Mesendoderm (in vitro differentiated cells): ENCODE results near the gene STON1. TPM values are rescaled to one million over a fixed set of nuclear protein-coding genes. Genes with fewer than 3 reads are reported as not detected.

Experiments
- DNase-seq: peaks from one replicate; pipeline ENCODE4 v3.0.0; 2013
- H2AK5ac ChIP-seq: 2 replicates; pipeline ENCODE4 v1.6.1; 2013; ENCODE audit warnings: low read length, inconsistent platforms
- H2BK120ac ChIP-seq: 2 replicates; pipeline ENCODE4 v1.6.1; 2013; ENCODE audit warnings: low read depth, mild to moderate bottlenecking, low read length, moderate library complexity, mixed read lengths
- H2BK15ac ChIP-seq: replicated peaks from 2 replicates; pipeline ENCODE4 v1.6.1; 2013; ENCODE audit warnings: low read depth, mild to moderate bottlenecking, moderate library complexity
- H2BK5ac ChIP-seq: 2 replicates; pipeline ENCODE4 v1.6.1; 2013; ENCODE audit warnings: low read length, inconsistent platforms
- H3K18ac ChIP-seq: 2 replicates; pipeline ENCODE4 v1.6.1; 2013; ENCODE audit warnings: mild to moderate bottlenecking, low read length, mixed read lengths
- H3K23ac ChIP-seq: one replicate; pipeline ENCODE4 v1.6.1; 2013; ENCODE audit warnings: low read length
- H3K27ac ChIP-seq: 2 replicates; pipeline ENCODE4 v1.5.1; 2013; ENCODE audit warnings: low read depth, mild to moderate bottlenecking, inconsistent platforms, low read length, moderate library complexity
- H3K27me3 ChIP-seq: 2 replicates; pipeline ENCODE4 v1.6.1; 2013; ENCODE audit warnings: low read length, control low read depth, mild to moderate bottlenecking, inconsistent platforms; ENCODE audit not compliant: insufficient read depth, poor library complexity
- H3K36me3 ChIP-seq: 2 replicates; pipeline ENCODE4 v1.6.1; 2013; ENCODE audit warnings: low read length, inconsistent platforms; ENCODE audit not compliant: control insufficient read depth, insufficient read depth
- H3K4ac ChIP-seq: one replicate; pipeline ENCODE4 v1.6.1; 2013; ENCODE audit warnings: low read depth, mild to moderate bottlenecking, low read length, moderate library complexity
- H3K4me1 ChIP-seq: 2 replicates; pipeline ENCODE4 v1.6.1; 2013; ENCODE audit warnings: low read depth, low read length, inconsistent platforms; ENCODE audit not compliant: control insufficient read depth
- H3K4me2 ChIP-seq: 2 replicates; pipeline ENCODE4 v1.6.1; 2013; ENCODE audit warnings: low read length
- H3K4me3 ChIP-seq: 2 replicates; pipeline ENCODE4 v1.5.1; 2013; ENCODE audit warnings: mild to moderate bottlenecking, low read length
- H3K56ac ChIP-seq: one replicate; pipeline ENCODE4 v1.6.1; 2013; ENCODE audit warnings: low read length
- H3K79me1 ChIP-seq: 2 replicates; pipeline ENCODE4 v1.6.1; 2013; ENCODE audit warnings: low read length, inconsistent platforms
- H3K79me2 ChIP-seq: 2 replicates; pipeline ENCODE4 v1.6.1; 2013; ENCODE audit warnings: mild to moderate bottlenecking, low read length; ENCODE audit not compliant: control insufficient read depth, insufficient read depth
- H3K9ac ChIP-seq: 2 replicates; pipeline ENCODE4 v1.6.1; 2013; ENCODE audit warnings: low read length, inconsistent platforms
- H4K5ac ChIP-seq: one replicate; pipeline ENCODE4 v1.6.1; 2013; ENCODE audit warnings: low read length
- H4K8ac ChIP-seq: one replicate; pipeline ENCODE4 v1.6.1; 2013; ENCODE audit warnings: low read depth, mild to moderate bottlenecking, control low read depth, low read length, moderate library complexity
- WGBS: extraction: QIAGEN DNeasy Blood & Tissue Kit; methylation state at CpG from one replicate; pipeline ENCODE4 v1.1.7; 2013; ENCODE audit warnings: low lambda C conversion rate, missing lambda C conversion rate; ENCODE audit not compliant: insufficient coverage; ENCODE audit errors: extremely low coverage; 5-methylcytosine and 5-hydroxymethylcytosine counted together
- polyA plus RNA-seq, 2 experiments: library from polyadenylated mRNA; stranded (reverse); fragments of 200-250 nt; gene quantifications; one replicate each; pipeline ENCODE4 v1.2.3, GENCODE V29; 2013

The STON1 gene, protein sequence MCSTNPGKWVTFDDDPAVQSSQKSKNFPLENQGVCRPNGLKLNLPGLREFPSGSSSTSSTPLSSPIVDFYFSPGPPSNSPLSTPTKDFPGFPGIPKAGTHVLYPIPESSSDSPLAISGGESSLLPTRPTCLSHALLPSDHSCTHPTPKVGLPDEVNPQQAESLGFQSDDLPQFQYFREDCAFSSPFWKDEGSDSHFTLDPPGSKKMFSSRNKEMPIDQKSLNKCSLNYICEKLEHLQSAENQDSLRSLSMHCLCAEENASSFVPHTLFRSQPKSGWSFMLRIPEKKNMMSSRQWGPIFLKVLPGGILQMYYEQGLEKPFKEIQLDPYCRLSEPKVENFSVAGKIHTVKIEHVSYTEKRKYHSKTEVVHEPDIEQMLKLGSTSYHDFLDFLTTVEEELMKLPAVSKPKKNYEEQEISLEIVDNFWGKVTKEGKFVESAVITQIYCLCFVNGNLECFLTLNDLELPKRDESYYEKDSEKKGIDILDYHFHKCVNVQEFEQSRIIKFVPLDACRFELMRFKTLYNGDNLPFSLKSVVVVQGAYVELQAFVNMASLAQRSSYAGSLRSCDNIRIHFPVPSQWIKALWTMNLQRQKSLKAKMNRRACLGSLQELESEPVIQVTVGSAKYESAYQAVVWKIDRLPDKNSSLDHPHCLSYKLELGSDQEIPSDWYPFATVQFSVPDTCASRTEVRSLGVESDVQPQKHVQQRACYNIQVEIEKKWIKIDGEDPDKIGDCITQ
- 1.1 TPM for polyA plus RNA-seq (2013, experiment 1 of 2)
- 1.1 TPM for polyA plus RNA-seq (2013, experiment 2 of 2)

DNA sequence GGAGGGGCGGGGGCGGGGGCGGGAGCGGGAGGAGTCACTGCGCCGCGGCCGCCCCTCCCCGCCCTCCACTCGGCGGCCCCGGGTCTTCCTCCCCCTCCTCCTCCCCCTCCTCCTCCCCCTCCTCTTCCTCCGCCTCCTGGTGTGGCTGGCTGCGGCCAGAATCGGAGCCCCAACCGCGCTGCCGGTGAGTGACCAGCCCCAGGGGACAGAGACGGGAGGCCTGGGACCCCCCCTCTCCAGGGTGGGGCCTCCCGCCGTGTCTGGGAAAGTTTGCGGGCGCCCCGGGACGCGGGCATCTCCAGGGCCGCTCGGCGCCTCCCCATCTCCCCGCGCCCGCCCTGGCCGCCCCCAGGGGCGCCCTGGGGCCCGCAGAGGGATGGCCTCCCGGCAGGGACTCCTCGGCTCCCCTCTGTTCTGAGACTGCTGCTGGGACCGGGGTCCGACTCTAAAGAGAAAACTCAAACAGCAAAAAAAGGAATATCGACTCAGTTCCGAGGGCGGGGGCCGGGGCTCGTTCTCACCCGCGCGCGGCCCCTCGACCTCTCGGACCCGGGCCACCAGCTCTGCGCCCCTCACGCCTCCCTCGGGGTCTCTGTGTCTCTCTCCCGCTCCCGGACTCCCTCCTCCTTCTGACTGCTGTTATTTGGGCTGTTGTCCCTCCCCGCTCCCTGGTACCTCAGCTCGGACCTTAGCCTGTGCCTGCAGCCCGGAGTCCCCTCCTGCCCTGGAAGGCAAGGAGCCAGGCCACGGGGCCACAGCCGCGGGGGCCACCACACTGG is at the start of gene STON1:
STON1 (plus strand) TSS at position 122 of the 779 bp plus-strand sequence. CDS start 50,480 bp downstream, outside the sequence.
- Histone ChIP-seq H3K18ac (peak within 1 kb of the TSS; percentile 85), H3K23ac (no peak within 1 kb of the TSS), H3K27ac (no peak within 1 kb of the TSS), H4K8ac (no peak within 1 kb of the TSS), H3K56ac (peak within 1 kb of the TSS; percentile 81), H3K4me2 (peak within 1 kb of the TSS; percentile 75), H4K5ac (no peak within 1 kb of the TSS), H2BK120ac (no peak within 1 kb of the TSS), H2BK15ac (no peak within 1 kb of the TSS), H2AK5ac (no peak within 1 kb of the TSS), H3K79me2 (no peaks in the 10 kb centered on the region), H3K79me1 (no peaks in the 10 kb centered on the region), H3K27me3 (no peaks in the 10 kb centered on the region), H3K4me1 (peaks cover 6% of the 10 kb centered on the region), H3K36me3 (no peaks in the 10 kb centered on the region), H2BK5ac (no peak within 1 kb of the TSS), H3K4ac (peak within 1 kb of the TSS; percentile 25), H3K9ac (peak within 1 kb of the TSS; percentile 69), H3K4me3 (peak within 1 kb of the TSS; percentile 55)
- DNase-seq, result peak; percentile 47
- WGBS, result no CpG with 5 or more reads among the region's 62 CpGs

DNA sequence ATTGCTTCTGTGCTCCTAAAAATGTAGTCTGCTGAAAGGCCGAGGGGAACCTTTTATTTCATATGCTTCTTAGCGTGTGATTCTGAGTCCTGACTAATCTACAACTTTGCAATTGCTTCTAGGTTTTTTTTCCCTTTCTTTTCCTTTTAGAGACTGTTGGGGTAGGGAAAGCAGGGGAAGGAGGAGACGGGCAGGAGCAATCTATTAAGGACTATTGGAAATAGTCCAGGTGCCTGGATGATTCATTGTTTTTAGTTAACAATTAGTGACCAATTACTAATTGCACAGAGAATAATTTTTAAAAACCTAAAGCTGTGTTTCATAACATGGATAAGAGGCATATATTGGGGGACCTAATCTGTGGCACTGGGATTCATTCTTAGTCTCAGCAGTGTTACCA is 49.4 kb upstream of the STON1 start:
- WGBS, result no CpG with 5 or more reads among the region's 3 CpGs
- no peak overlapping the region for H3K27ac ChIP-seq
- H2BK15ac ChIP-seq, result no peak overlapping the region

DNA sequence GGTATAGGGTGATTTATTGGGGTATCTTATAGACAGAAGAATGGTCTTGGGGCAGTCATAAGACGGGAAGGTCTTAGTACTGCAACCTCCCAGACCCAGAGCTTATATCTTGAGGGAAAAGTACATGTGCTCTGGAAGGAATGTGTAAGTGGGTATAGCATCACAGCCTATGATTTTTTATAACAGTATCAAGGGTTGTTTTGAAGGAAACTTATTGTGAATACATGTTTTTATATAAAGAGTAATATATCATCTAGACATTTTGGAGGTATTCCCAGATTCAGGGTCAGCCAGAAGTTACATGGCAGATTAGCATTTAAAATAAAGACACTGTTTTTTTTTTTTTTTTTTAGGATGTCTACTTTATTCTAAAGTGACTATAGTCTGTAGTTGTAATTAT is 47.6 kb upstream of the STON1 start:
- Histone ChIP-seq H3K79me1 (no peaks in the 10 kb centered on the region), H3K27me3 (no peaks in the 10 kb centered on the region), H2BK120ac (no peak overlapping the region), H3K56ac (no peak overlapping the region), H3K27ac (no peak overlapping the region), H3K9ac (no peak overlapping the region), H2BK15ac (no peak overlapping the region), H3K4me2 (no peak overlapping the region), H3K36me3 (peaks cover 2% of the 10 kb centered on the region), H2BK5ac (no peak overlapping the region), H3K23ac (no peak overlapping the region), H4K5ac (no peak overlapping the region), H3K4me1 (no peaks in the 10 kb centered on the region), H3K4me3 (no peak overlapping the region), H3K4ac (no peak overlapping the region), H3K18ac (no peak overlapping the region), H4K8ac (no peak overlapping the region), H2AK5ac (no peak overlapping the region), H3K79me2 (no peaks in the 10 kb centered on the region)
- DNase-seq, result no peak
- WGBS, result no CpG with 5 or more reads among the region's 1 CpG

More for the DNA sequence above, 49.4 kb upstream of the STON1 start:
- DNase-seq, result no peak
- H3K27me3 ChIP-seq, result no peaks in the 10 kb centered on the region
- no peak overlapping the region for H3K9ac ChIP-seq
- H3K79me1 ChIP-seq, result no peaks in the 10 kb centered on the region
- H3K4me1 ChIP-seq, result no peaks in the 10 kb centered on the region
- H4K5ac ChIP-seq, result no peak overlapping the region
- H2BK120ac ChIP-seq, result no peak overlapping the region
- no peak overlapping the region for H3K18ac ChIP-seq
- H3K4me3 ChIP-seq, result no peak overlapping the region
- no peak overlapping the region for H2BK5ac ChIP-seq
- H3K56ac ChIP-seq, result no peak overlapping the region
- no peak overlapping the region for H3K23ac ChIP-seq
- H4K8ac ChIP-seq, result no peak overlapping the region
- no peaks in the 10 kb centered on the region for H3K79me2 ChIP-seq
- H3K4me2 ChIP-seq, result no peak overlapping the region
- peaks cover 2% of the 10 kb centered on the region for H3K36me3 ChIP-seq
- no peak overlapping the region for H3K4ac ChIP-seq
- H2AK5ac ChIP-seq, result no peak overlapping the region

DNA sequence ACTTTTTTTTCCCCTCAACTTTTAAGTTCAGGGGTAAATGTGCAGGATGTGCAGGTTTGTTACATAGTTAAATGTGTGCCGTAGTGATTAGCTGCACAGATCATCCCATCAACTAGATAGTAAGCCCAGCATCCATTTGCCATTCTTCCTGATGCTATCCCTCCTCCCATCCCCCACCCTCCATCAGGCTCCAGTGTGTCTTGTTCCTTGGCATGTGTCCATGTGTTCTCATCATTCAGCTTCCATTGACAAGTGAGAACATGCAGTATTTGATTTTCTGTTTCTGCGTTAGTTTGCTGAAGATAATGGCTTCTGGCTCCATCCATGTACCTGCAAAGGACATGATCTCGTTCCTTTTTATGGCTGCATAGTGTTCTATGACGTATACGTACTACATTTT is 47.2 kb upstream of the STON1 start:
- DNase-seq, result no peak
- Histone ChIP-seq H3K4ac (no peak overlapping the region), H3K4me1 (no peaks in the 10 kb centered on the region), H3K9ac (no peak overlapping the region), H3K23ac (no peak overlapping the region), H3K79me1 (no peaks in the 10 kb centered on the region), H3K27ac (no peak overlapping the region), H4K8ac (no peak overlapping the region), H3K4me2 (no peak overlapping the region), H3K36me3 (peaks cover 2% of the 10 kb centered on the region), H3K27me3 (no peaks in the 10 kb centered on the region), H2AK5ac (no peak overlapping the region), H2BK5ac (no peak overlapping the region), H2BK120ac (no peak overlapping the region), H3K56ac (no peak overlapping the region), H3K79me2 (no peaks in the 10 kb centered on the region), H3K4me3 (no peak overlapping the region), H2BK15ac (no peak overlapping the region), H3K18ac (no peak overlapping the region), H4K5ac (no peak overlapping the region)
- WGBS, result no CpG with 5 or more reads among the region's 5 CpGs

DNA sequence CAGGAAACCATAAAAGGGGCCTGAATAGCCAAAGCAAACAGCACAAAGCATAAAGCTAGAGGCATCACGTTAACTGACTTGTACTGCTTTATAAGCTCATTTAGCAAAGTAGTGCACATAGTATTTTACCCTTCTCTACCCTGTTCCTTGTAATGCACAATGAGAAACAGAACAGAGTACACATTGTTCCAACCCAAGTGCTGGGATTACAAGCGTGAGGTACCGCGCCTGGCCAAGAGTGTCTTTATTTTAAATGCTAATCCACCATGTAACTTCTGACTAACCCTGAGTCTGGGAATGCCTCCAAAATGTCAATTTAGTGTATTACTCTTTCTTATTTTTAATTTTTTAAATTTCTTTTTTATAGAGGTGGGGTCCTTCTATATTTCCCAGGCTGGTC is 46.4 kb upstream of the STON1 start:
- no peak for DNase-seq
- Histone ChIP-seq H3K79me2 (no peaks in the 10 kb centered on the region), H3K27ac (no peak overlapping the region), H2BK15ac (no peak overlapping the region), H4K8ac (no peak overlapping the region), H3K18ac (no peak overlapping the region), H3K4me2 (no peak overlapping the region), H2BK5ac (no peak overlapping the region), H3K4ac (no peak overlapping the region), H3K4me3 (no peak overlapping the region), H3K36me3 (peaks cover 4% of the 10 kb centered on the region), H3K4me1 (no peaks in the 10 kb centered on the region), H3K9ac (no peak overlapping the region), H3K79me1 (no peaks in the 10 kb centered on the region), H2BK120ac (no peak overlapping the region), H2AK5ac (no peak overlapping the region), H4K5ac (no peak overlapping the region), H3K27me3 (no peaks in the 10 kb centered on the region), H3K56ac (no peak overlapping the region), H3K23ac (no peak overlapping the region)
- no CpG with 5 or more reads among the region's 4 CpGs for WGBS
